Left renal cortex interstitium (tissue), 4 donors: ENCODE results near the gene C1orf21. TPM values are rescaled to one million over a fixed set of nuclear protein-coding genes. Genes with fewer than 3 reads are reported as not detected.

Experiments
- DNase-seq, 4 donors: peaks; one replicate each; pipeline ENCODE4 v3.0.0-alpha.2; 2013; ENCODE audit warnings: low read depth in 4 of 4, low spot score in 2 of 4, missing footprints in 1 of 4
- polyA plus RNA-seq, 4 donors: library from polyadenylated mRNA; unstranded; fragments of 120-200 nt; gene quantifications; one replicate each; pipeline ENCODE4 v1.2.1, GENCODE V29; 2013; ENCODE audit not compliant: insufficient read length in 4 of 4

Gene C1orf21
- polyA plus RNA-seq, 4 donors = 30.5 to 39.6 (median 34.7) TPM

- no peak for DNase-seq
These were observed 120.3 kb downstream of the C1orf21 start for GRCh38 chr1:184507165-184507564.

DNA sequence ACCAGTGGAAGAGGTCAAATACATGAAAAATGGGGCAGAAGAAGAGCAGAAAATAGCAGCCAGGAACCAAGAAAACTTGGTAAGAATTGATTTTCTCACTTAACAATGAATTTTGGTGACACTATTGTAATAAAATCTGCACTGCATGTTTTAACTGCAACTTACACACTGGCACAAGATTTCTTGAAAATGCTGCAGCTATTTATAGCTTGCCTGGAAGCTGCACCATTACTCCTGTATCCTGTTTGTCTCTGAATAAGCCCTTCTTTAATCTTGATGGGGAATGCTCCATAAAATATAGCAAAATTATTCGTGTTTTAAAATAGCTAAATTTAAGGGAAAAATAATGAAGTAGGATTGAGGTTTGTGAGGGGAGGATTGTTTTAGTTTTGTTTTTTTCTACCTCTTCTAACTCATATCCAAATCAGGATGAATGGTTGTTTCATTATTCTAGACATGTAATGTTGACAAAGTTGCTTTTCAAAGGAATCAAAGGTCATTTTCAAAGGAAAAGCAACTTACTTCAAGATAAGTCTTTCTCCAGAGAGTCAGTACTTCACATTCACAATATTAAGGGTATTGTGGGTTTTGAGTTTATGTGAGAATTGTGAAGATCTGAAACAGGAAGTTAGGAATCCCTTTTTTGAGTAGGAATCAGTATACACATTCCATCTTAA lies 120.9 kb downstream of the C1orf21 start:
- DNase-seq = no peak

- no peak for DNase-seq
These were observed 122.3 kb downstream of the C1orf21 start for GRCh38 chr1:184509105-184509504.

DNA sequence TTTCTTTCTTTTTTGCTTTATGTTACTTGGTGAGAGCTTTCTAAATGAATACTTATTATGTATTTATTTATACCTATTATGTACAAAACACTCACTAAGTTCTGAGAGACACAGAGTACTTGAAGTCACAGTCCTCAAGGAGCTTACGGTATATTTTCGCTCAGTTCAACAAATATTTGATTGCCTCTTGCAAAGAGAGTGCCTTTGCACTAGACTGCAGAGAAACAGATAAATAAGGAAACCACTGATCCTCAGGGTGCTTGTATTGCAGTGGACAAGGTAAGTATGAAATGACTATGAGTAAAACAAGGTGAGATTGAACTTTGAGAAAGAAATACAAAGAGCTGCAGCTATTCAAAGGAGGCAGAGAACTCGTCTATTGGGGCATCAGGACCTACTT lies 123.3 kb downstream of the C1orf21 start:
- no peak for DNase-seq

DNA sequence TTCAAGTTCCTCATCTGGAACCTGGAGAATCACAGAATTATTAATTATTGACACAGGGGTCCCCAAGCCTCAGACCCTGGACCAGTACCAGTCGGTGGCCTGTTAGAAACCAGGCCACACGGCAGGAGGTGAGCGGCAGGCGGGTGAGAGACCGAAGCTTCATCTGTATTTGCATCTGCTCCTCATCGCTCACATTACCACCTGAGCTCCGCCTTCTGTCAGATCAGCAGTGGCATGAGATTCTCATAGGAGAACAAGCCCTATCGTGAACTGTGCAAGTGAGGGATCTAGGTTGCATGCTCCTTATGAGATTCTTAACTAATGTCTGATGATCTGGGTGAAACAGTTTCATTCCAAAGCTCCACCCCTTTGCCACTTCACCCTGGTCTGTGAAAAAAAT lies 125.9 kb downstream of the C1orf21 start:
- DNase-seq = no peak

- DNase-seq = no peak
These were observed 126.6 kb downstream of the C1orf21 start for GRCh38 chr1:184513421-184513820.

GRCh38 chr1:184513966-184514365 lies 127.1 kb downstream of the C1orf21 start:
- no peak for DNase-seq

DNA sequence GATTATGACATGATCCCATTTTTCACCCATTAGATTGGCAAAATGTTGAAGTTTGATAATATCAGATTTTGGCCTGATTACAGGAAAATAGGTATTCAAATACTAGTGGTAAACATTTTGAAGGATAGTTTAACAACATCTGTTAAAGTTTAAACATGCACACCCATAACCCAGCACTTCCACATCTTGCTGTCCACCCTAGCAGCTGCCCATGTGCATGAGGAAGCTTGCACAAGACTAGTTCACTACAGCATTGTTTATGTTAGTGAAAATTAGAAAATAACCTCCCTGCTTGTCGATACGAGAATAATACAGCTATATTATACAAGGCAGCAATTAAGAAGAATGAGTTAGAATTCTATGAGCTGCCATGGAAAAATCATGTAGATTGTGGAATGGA lies 127.6 kb downstream of the C1orf21 start:
- no peak for DNase-seq

DNA sequence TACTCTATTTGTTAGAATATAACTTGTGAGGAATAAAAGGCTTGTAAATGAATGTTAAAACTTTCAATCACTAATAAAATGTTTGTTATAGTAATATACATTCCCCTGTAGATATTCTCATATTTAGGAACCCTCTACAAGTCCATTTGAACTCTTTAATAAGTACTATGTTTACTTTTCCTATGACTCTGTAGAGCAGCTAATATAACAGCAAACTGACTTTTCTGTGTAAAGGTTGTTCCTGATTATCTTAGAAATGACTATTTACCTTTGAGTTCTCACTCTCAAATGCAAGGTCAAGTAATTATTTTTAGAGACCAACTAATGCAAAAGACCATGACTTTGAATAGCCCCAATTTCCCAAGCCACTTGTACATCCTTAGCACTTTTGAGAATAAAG lies 130.3 kb downstream of the C1orf21 start:
- no peak for DNase-seq

GRCh38 chr1:184518736-184519357 lies 132.0 kb downstream of the C1orf21 start:
- no peak for DNase-seq

DNA sequence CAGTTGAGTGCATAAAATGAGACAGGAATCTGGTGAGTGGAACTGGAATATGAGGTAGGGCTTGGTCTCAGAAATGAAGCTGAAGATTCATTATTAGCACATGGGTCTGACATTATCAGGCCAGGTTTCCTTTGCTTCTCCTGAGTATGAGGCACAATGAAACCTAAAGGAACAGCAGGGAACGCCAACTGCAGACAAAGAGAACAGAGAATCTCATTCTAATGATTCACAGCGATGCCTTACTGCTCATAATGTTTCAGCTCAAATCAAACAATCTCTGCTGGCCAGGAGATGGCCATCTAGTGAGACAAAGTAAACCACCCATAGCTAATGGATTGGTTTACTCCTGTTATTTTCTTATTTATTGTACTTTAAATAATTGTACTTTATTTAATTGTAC lies 133.5 kb downstream of the C1orf21 start:
- DNase-seq = no peak

DNA sequence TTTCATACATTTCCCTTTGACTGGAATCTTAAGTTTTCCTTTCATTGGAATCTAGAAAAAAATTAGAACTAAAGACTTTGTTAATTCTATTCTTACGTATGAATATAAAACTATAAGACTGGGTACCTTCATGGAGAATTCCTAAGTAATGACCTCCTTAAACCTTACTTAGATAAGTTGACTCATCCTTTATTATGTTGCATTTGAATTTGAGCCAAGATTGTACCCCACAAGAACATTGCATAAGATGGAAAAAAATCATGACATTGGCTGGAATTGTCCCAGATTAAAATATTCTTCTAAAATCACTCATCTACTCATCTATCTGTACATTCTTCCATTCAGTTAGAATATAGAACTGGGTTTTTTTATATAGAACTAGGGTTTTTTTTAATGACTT lies 137.4 kb downstream of the C1orf21 start:
- DNase-seq = no peak

DNA sequence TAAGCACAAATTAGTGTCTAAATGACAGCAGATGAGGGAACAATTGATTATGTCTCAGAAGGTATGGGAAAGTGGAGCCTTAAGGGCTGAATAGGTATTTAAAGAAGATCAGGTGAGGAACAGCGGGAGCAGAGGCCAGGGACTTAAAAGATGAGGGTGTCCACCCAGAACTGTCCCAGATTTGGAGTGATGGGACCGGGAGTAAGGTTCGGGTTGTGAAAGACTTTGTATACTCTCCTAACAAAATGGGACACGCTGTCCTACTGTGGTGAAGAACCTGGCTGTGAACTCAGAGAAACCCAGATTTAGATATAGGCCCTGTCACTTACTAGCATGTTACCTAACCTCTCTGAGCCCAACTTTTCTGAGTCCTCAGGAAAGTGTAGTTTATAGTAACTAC lies 140.6 kb downstream of the C1orf21 start:
- no peak for DNase-seq

GRCh38 chr1:184530226-184530625 lies 143.4 kb downstream of the C1orf21 start:
- DNase-seq = no peak

DNA sequence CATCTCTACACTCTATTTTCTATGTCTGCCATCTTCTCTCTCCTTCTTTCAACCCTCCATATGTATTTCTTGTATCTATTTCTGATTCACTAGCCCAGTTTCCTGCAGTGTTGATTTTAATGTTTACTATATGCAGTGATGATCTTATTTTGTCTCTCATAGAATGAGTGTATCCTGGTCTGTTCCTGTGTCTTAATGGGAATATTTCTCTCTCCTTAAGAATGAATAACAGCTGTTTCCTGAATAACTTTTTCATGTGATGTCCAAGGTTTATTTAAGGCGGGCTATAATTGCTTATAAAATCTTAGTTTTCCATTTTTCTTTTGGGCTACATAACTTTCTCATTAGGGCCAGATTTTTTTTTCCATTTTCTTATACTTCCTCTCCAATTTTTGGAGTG lies 144.5 kb downstream of the C1orf21 start:
- no peak for DNase-seq

- DNase-seq = no peak
These were observed 145.4 kb downstream of the C1orf21 start for GRCh38 chr1:184532199-184532598.

- no peak for DNase-seq
These were observed 146.2 kb downstream of the C1orf21 start for GRCh38 chr1:184533049-184533448.

DNA sequence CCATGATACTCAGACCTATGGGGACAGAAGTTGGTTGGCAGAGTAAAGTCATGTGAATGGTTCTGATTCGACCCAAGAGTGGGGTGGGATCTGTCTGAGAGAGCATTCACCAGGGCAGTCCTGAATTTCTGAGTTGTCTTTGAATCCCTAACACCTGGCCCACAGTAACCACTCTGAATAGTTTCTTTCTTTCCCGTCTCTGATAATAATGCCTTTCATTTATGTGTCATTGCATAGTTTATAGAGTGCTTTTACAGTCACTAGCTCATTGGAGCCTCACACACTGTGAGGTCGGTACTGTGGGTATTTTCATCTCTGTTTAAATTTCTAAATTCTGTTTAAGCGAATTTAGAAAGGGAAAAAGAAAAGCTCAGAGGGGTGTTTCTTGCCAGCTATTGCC lies 147.1 kb downstream of the C1orf21 start:
- DNase-seq = no peak

DNA sequence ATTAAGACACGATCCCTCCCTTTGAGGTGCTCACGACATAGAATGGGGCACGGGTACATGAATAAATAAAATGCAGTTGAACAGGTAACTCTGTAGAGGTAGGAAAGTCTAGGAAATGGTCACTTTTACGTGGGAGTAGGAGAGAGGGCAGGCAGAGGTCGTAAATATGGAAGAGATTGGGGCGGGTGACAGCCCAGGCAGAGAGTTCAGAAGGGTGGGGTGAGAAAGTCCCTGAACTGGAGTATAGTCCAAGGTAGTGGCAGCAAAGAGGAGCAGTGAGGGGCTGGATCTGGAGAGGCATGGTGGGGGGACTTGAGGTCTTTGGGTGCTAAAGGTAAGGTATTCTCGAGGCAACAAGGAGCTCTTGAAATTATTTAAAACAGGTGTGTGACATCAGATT lies 147.9 kb downstream of the C1orf21 start:
- DNase-seq = no peak

DNA sequence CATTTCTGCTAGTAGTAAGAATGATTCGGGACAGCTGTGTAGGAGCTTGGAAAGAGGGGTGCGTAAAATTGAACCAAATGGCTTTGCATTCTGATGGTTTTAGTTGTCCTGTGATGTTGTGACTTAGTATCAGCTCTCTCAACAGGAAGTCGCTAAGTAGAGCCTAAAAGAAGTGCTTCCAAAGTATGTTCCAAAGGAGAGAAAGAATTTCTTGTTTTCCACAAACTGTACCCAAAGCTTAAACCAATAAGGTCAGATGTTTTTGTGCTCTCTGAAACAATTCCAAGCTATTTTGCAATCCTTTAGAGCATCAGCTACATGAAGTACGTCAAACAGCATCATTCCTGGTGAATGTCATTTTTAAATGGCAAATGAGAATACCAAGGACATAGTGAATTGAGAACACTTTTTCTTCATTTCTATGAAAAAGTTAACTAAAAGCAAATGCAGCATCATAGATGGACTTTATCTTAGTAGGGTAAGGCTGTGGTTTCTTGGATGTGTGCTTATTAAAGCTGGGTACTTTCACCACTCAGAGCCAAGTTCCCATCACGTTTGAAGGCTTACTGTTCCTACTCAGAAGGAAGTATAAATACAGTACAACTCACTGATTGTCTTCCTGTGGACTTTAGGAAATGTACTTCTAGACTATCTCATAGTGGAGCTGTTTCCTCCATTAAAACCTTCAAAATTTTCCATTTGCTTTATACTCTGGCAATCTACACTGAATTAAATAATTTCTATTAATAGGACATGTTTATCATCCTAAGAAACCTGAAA lies 148.6 kb downstream of the C1orf21 start:
- no peak for DNase-seq

DNA sequence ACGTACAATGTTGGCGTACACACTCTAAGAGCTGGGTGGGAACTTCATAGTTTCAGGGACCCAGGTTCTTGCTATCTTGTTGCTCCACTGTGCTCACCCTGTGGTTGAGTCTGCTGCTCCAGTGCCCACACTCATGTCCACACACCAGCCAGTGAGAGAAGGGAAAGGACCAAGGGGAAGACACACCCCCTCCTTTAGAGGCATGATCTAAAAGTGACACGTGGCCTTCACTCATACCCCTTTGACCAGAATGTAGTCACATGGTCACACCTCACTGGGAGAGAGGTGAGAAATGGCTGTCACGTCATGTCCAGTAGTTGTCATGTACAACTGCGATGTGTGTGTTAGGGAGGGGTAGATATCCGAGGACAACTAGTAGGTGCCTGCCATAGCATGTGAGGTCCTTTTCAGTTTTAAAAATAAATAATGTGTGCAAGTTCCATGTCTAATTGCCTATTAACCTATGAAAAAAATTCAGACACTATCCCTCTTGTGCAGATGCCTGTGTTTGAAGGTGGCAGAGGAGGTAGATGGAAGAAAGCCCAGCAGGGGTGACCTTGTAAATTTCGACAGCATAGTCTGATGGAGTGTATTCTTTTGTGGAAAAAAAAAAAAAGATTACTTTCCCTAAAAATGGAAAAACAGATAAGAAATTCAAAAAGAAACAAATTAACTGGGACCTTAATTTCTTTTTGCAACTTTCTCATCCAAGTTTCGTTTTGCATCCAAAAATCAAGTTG lies 149.6 kb downstream of the C1orf21 start:
- DNase-seq = no peak
